ENCODE measurements around the gene PRIM2. TPM values are rescaled to one million over a fixed set of nuclear protein-coding genes. Genes with fewer than 3 reads are reported as not detected.

The PRIM2 gene
- polyA plus RNA-seq, 1 donor (not counting 4 experiments of a cell fraction or from before 2014, with no cell fraction given), result 12.8 TPM

DNA sequence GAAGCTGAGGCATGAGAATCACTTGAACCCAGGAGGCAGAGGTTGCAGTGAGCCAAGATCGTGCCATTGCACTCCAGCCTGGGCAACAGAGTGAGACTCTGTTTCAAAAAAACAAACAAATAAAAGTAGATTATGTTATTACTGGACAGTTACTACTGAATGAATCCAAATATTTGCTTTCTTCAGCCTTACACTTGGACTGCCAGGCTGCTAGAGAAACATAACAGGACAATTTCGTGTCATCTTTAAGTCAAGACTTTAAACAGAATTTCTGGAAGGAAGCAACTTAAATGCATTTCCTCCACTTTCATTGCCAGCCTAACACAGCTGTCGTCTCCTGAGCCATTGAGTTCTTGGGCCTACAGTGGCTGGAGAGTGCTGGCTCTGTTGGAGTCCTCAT, 42.0 kb upstream of the PRIM2 start:
- no peak overlapping the region for H3K27ac ChIP-seq (ENCODE audit: control insufficient read depth, insufficient read depth, low read length)
- no peaks in the 10 kb centered on the region for H3K9me3 ChIP-seq (ENCODE audit: control insufficient read depth, low read depth, low read length)
- H3K36me3 ChIP-seq (ENCODE audit: control insufficient read depth in 2 of 2, extremely low read depth in 1 of 2, insufficient read depth in 2 of 2, low read length in 2 of 2), result no peaks in the 10 kb centered on the region
- no peaks in the 10 kb centered on the region for H3K4me1 ChIP-seq (ENCODE audit: control insufficient read depth, extremely low read depth, insufficient read depth, low read length)
- DNase-seq (ENCODE audit: low read depth, low spot score), result no peak
- no peaks in the 10 kb centered on the region for H4K20me1 ChIP-seq (ENCODE audit: control insufficient read depth, extremely low read depth, insufficient read depth, low read length)
- H3K9ac ChIP-seq (ENCODE audit: control insufficient read depth, extremely low read depth, insufficient read depth, low read length), result no peak overlapping the region
- dilution Hi-C loops (cut with MboI; ENCODE audit: extremely low pct_ligation_motif_present, low sequenced_read_pairs), result no loop called here
- no peaks in the 10 kb centered on the region for H3K79me2 ChIP-seq (ENCODE audit: control insufficient read depth, insufficient read depth, low read length)
- no peaks in the 10 kb centered on the region for H3K27me3 ChIP-seq (ENCODE audit: control insufficient read depth, extremely low read depth, insufficient read depth, low read length)
- no peak for FAIRE-seq
- no peak overlapping the region for H2AFZ ChIP-seq (ENCODE audit: control insufficient read depth, low read length)
- no peak overlapping the region for H3K4me2 ChIP-seq (ENCODE audit: control insufficient read depth, extremely low read depth, insufficient read depth, low read depth, low read length)
- no peak overlapping the region for H3K4me3 ChIP-seq (ENCODE audit: control insufficient read depth in 2 of 3, extremely low read depth in 1 of 3, insufficient read depth in 2 of 3, low read depth in 1 of 3, low read length in 3 of 3)
- no peaks in the 10 kb centered on the region for H3K9me1 ChIP-seq (ENCODE audit: control insufficient read depth, extremely low read depth, insufficient read depth, low read length)
- no peak for TF ChIP-seq EZH2 (IDR thresholded peaks at IDR 0.05; ENCODE audit: low read length)
- TF ChIP-seq, protein P1, sequence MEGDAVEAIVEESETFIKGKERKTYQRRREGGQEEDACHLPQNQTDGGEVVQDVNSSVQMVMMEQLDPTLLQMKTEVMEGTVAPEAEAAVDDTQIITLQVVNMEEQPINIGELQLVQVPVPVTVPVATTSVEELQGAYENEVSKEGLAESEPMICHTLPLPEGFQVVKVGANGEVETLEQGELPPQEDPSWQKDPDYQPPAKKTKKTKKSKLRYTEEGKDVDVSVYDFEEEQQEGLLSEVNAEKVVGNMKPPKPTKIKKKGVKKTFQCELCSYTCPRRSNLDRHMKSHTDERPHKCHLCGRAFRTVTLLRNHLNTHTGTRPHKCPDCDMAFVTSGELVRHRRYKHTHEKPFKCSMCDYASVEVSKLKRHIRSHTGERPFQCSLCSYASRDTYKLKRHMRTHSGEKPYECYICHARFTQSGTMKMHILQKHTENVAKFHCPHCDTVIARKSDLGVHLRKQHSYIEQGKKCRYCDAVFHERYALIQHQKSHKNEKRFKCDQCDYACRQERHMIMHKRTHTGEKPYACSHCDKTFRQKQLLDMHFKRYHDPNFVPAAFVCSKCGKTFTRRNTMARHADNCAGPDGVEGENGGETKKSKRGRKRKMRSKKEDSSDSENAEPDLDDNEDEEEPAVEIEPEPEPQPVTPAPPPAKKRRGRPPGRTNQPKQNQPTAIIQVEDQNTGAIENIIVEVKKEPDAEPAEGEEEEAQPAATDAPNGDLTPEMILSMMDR (optimal IDR thresholded peaks at IDR 0.05 in 1 of 3, IDR thresholded peaks at IDR 0.05 in 1 of 3, conservative IDR thresholded peaks at IDR 0.05 in 1 of 3; ENCODE audit: extremely low read depth in 1 of 3, insufficient read depth in 2 of 3, low read length in 3 of 3), result no peak

GRCh38 chr6:57276946-57277345, 40.5 kb upstream of the PRIM2 start:
- Histone ChIP-seq H3K79me2 (ENCODE audit: control insufficient read depth, insufficient read depth, low read length) (no peaks in the 10 kb centered on the region), H3K9me1 (ENCODE audit: control insufficient read depth, extremely low read depth, insufficient read depth, low read length) (no peaks in the 10 kb centered on the region), H3K27ac (ENCODE audit: control insufficient read depth, insufficient read depth, low read length) (no peak overlapping the region), H3K9me3 (ENCODE audit: control insufficient read depth, low read depth, low read length) (no peaks in the 10 kb centered on the region), H3K36me3 (ENCODE audit: control insufficient read depth in 2 of 2, extremely low read depth in 1 of 2, insufficient read depth in 2 of 2, low read length in 2 of 2) (no peaks in the 10 kb centered on the region), H3K9ac (ENCODE audit: control insufficient read depth, extremely low read depth, insufficient read depth, low read length) (no peak overlapping the region), H3K4me2 (ENCODE audit: control insufficient read depth, extremely low read depth, insufficient read depth, low read depth, low read length) (no peak overlapping the region), H3K27me3 (ENCODE audit: control insufficient read depth, extremely low read depth, insufficient read depth, low read length) (no peaks in the 10 kb centered on the region), H3K4me1 (ENCODE audit: control insufficient read depth, extremely low read depth, insufficient read depth, low read length) (no peaks in the 10 kb centered on the region), H2AFZ (ENCODE audit: control insufficient read depth, low read length) (no peak overlapping the region), H4K20me1 (ENCODE audit: control insufficient read depth, extremely low read depth, insufficient read depth, low read length) (no peaks in the 10 kb centered on the region), H3K4me3 (ENCODE audit: control insufficient read depth in 2 of 3, extremely low read depth in 1 of 3, insufficient read depth in 2 of 3, low read depth in 1 of 3, low read length in 3 of 3) (no peak overlapping the region)
- FAIRE-seq (no peak), DNase-seq (ENCODE audit: low read depth, low spot score) (no peak)
- no peak for TF ChIP-seq EZH2 (IDR thresholded peaks at IDR 0.05; ENCODE audit: low read length)
- TF ChIP-seq, protein P1 (optimal IDR thresholded peaks at IDR 0.05 in 1 of 3, IDR thresholded peaks at IDR 0.05 in 1 of 3, conservative IDR thresholded peaks at IDR 0.05 in 1 of 3; ENCODE audit: extremely low read depth in 1 of 3, insufficient read depth in 2 of 3, low read length in 3 of 3), result no peak
- dilution Hi-C loops (cut with MboI; ENCODE audit: extremely low pct_ligation_motif_present, low sequenced_read_pairs), result no loop called here

Measured in keratinocyte (primary cell).